ENCODE measurements around the gene FHAD1.

GRCh38 chr1:15226388-15227255, 20.4 kb upstream of the FHAD1 start:
- TF ChIP-seq CTCF (conservative IDR thresholded peaks at IDR 0.05; ENCODE audit: low read depth, low read length) = no peak
- no peak for TF ChIP-seq EZH2 (IDR thresholded peaks at IDR 0.05; ENCODE audit: borderline replicate concordance, low read depth, low read length, poor library complexity, severe bottlenecking)
